OCI-LY1 (cell line): ENCODE measurements around the gene CCDC83.

ENCODE experiments used
- CTCF ChIP-seq: fragments of 200-600 bp; sonication (generic), shearing (Covaris generic); IDR thresholded peaks from 2 replicates; pipeline ENCODE4 v1.5.1; 2017; ENCODE audit warnings: mild to moderate bottlenecking, antibody characterized with exemption, low read length, moderate library complexity, mixed read lengths
- EZH2 ChIP-seq: fragments of 200-600 bp; sonication (generic), shearing (Covaris generic); IDR thresholded peaks from 2 replicates; pipeline ENCODE4 v1.8.0; 2017; ENCODE audit warnings: borderline replicate concordance, mixed run types, mild to moderate bottlenecking, antibody characterized with exemption, low read length, moderate library complexity, mixed read lengths

- TF ChIP-seq CTCF (no peak), EZH2 (no peak)
Measured at GRCh38 chr11:85809191-85809590, 46.0 kb upstream of the CCDC83 start.
